AG09319 (cell line): ENCODE measurements around the gene AIP.
"Not testable (repeated sequence)": the region's sequence is repeated elsewhere in the genome, so short reads cannot be mapped to it uniquely, and the experiment has no call there.

Source experiments
- DNase-seq: peaks from one replicate; pipeline ENCODE4 v3.0.0-alpha.2; 2010; ENCODE audit warnings: low read depth; ENCODE audit errors: extremely low read depth
- TF ChIP-seq, protein P1 (sequence below): IDR thresholded peaks from 2 replicates; pipeline ENCODE4 v1.5.1; 2011; ENCODE audit warnings: low read depth, mild to moderate bottlenecking, inconsistent platforms, low read length, moderate library complexity

Gene AIP

DNA sequence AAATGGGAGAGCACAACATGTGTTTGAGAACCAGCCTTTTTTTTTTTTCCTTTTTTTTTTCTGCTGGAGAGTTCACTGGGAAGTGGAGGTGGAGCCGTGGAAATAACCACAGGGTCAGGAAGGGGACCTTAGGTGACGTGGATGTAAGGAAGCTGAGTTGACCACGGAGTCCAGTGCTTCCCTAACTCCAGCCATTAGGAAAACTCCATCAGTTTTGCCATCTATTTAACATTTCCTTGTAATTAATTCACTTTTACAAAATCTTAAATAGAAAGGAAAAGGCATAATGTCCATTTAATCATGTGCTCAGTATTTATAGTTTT is 27.2 kb downstream of the AIP start:
- TF ChIP-seq, protein P1, sequence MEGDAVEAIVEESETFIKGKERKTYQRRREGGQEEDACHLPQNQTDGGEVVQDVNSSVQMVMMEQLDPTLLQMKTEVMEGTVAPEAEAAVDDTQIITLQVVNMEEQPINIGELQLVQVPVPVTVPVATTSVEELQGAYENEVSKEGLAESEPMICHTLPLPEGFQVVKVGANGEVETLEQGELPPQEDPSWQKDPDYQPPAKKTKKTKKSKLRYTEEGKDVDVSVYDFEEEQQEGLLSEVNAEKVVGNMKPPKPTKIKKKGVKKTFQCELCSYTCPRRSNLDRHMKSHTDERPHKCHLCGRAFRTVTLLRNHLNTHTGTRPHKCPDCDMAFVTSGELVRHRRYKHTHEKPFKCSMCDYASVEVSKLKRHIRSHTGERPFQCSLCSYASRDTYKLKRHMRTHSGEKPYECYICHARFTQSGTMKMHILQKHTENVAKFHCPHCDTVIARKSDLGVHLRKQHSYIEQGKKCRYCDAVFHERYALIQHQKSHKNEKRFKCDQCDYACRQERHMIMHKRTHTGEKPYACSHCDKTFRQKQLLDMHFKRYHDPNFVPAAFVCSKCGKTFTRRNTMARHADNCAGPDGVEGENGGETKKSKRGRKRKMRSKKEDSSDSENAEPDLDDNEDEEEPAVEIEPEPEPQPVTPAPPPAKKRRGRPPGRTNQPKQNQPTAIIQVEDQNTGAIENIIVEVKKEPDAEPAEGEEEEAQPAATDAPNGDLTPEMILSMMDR = no peak
- DNase-seq = no peak

- not testable (repeated sequence) for DNase-seq
Observed at GRCh38 chr11:67511558-67511957, 28.7 kb downstream of the AIP start.

- TF ChIP-seq, protein P1 = no peak
- no peak for DNase-seq
Observed at GRCh38 chr11:67514116-67514515, 31.3 kb downstream of the AIP start.

- TF ChIP-seq, protein P1 = no peak
- DNase-seq = no peak
Observed at GRCh38 chr11:67516806-67517205, 34.0 kb downstream of the AIP start.

DNA sequence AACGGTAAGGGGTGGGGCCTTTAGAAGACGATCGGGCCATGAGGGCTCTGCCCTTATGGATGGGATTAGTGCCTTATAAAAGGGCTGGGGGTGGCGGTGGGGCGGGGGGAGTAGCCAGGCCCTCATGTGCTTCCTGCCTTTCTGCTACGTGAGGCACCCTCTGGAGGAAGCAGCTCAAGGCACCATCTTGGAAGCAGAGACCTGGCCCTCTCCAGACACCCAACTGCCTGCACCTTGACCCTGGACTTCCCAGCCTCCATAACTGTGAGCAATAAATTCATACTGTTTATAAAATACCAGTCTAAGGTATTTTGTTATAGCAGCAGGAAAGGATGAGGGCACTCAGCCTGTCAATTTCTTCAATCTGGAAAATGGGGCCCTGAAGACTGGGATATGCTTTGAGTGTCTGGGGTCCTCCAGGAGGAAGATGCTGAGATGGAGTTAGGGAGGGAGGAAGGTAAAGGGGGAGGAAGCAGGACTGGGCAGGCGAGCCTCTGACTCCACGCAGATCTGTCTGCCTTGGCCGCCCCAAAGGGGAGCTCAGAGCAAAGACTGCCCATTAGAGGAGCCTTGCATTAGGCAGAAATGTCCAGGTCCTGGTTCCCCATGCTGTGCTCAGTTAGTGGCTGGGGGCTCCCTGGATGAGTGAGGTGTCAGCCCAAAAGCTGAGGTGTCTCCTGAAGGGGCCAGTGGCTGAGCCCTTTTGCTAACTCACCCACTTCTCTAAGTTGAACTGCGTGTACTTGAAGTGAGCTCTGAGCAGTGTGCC is 35.1 kb downstream of the AIP start:
- TF ChIP-seq, protein P1 = no peak
- DNase-seq = no peak

DNA sequence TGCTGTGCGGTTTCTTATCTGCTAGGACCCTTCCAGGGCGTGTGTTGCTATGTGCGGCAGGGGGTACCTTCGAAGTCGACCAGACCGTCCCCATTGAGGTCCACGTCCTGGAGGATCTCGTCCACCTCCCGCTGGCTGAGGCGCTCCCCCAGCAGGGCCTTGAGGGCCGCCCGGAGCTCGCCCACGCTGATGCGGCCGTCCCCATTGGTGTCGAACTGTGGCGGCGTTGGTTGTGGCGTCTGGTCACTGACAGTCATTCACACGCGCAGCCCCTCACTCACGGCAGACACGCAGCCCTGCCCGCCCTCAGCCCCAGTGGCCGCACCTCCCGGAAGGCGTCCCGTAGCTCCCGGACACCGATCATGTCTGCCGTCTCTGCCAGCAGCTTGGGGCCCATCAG is 36.9 kb downstream of the AIP start:
- no peak for DNase-seq
- TF ChIP-seq, protein P1 = no peak

GRCh38 chr11:67520856-67521824 is 38.3 kb downstream of the AIP start:
- no peak for DNase-seq
- TF ChIP-seq, protein P1 = no peak
